Measurements from ENCODE around the gene MAPK9. TPM values are rescaled to one million over a fixed set of nuclear protein-coding genes. Genes with fewer than 3 reads are reported as not detected.

The MAPK9 gene
- total RNA-seq, 4 donors from 2014 or later: 48.1 to 70.0 (median 54.2) TPM

GRCh38 chr5:180214870-180215770 is 76.8 kb downstream of the MAPK9 start:
- no peak overlapping the region for H3K27ac ChIP-seq
- no peaks in the 10 kb centered on the region for H3K4me1 ChIP-seq
- WGBS, 2 donors: 91 to 96% methylated on average over 19 to 21 of the region's 21 CpGs
- no peak for TF ChIP-seq CTCF (IDR thresholded peaks at IDR 0.05)
- no peak for TF ChIP-seq POLR2A (IDR thresholded peaks at IDR 0.05)
- no peak overlapping the region for H3K4me3 ChIP-seq (replicated peaks in 1 of 3)
- no peak for DNase-seq
- no peaks in the 10 kb centered on the region for H3K36me3 ChIP-seq
- intact Hi-C loops (cut with DNase I): no loop called here
- no peaks in the 10 kb centered on the region for H3K9me3 ChIP-seq
- H3K27me3 ChIP-seq: no peaks in the 10 kb centered on the region

GRCh38 chr5:180213657-180214207 is 78.2 kb downstream of the MAPK9 start:
- no peak for DNase-seq
- Histone ChIP-seq H3K4me1 (no peaks in the 10 kb centered on the region), H3K27me3 (no peaks in the 10 kb centered on the region), H3K36me3 (no peaks in the 10 kb centered on the region), H3K4me3 (replicated peaks in 1 of 3) (no peak overlapping the region), H3K27ac (no peak overlapping the region), H3K9me3 (no peaks in the 10 kb centered on the region)
- TF ChIP-seq POLR2A (IDR thresholded peaks at IDR 0.05) (no peak), CTCF (IDR thresholded peaks at IDR 0.05) (no peak)
- intact Hi-C loops (cut with DNase I): no loop called here
- 85 to 86% methylated on average over 5 of the region's 5 CpGs for WGBS, 2 donors

GRCh38 chr5:180213256-180213600 is 78.7 kb downstream of the MAPK9 start:
- Histone ChIP-seq H3K36me3 (no peaks in the 10 kb centered on the region), H3K9me3 (no peaks in the 10 kb centered on the region), H3K4me3 (replicated peaks in 1 of 3) (no peak overlapping the region), H3K4me1 (peaks cover 3% of the 10 kb centered on the region in 2 donors), H3K27ac (no peak overlapping the region), H3K27me3 (no peaks in the 10 kb centered on the region)
- 0 to 5% methylated on average over 1 to 4 of the region's 4 CpGs for WGBS, 2 donors
- TF ChIP-seq CTCF (IDR thresholded peaks at IDR 0.05) (no peak), POLR2A (IDR thresholded peaks at IDR 0.05) (no peak)
- intact Hi-C loops (cut with DNase I): no loop called here
- no peak for DNase-seq

- 40 to 51% methylated on average over 18 to 19 of the region's 19 CpGs for WGBS, 2 donors
- Histone ChIP-seq H3K4me1 (peaks cover 9 to 10% of the 10 kb centered on the region in 2 donors), H3K27me3 (no peaks in the 10 kb centered on the region), H3K4me3 (replicated peaks in 1 of 3) (no peak overlapping the region), H3K9me3 (no peaks in the 10 kb centered on the region), H3K27ac (no peak overlapping the region), H3K36me3 (no peaks in the 10 kb centered on the region)
- DNase-seq: peak; percentile 26 to 37
- intact Hi-C loops (cut with DNase I): no loop called here
- TF ChIP-seq CTCF (IDR thresholded peaks at IDR 0.05): no peak
- no peak for TF ChIP-seq POLR2A (IDR thresholded peaks at IDR 0.05)
These were observed 79.3 kb downstream of the MAPK9 start for GRCh38 chr5:180212363-180213255.

Measured in thyroid gland (tissue), 4 donors.